Hematopoietic multipotent progenitor cell treated with erythropoietin and hydrocortisone succinate and interleukin-3 and kit ligand, for 4 days (in vitro differentiated cells): ENCODE results near the gene DYSF.
"Not testable (repeated sequence)": the region's sequence is repeated elsewhere in the genome, so short reads cannot be mapped to it uniquely, and the experiment has no call there.

Experiments
- DNase-seq: peaks from one replicate; pipeline ENCODE4 v3.0.0-alpha.2; 2015

Gene DYSF

GRCh38 chr2:71453404-71454220 is at the start of gene DYSF:
Gene DYSF, plus strand, starts transcription at chr2:71453561.
- DNase-seq = peak; percentile 49

- DNase-seq = no peak
These were observed 43.8 kb upstream of the DYSF start for GRCh38 chr2:71409611-71410010.

- no peak for DNase-seq
These were observed 42.7 kb upstream of the DYSF start for GRCh38 chr2:71410696-71411095.

- not testable (repeated sequence) for DNase-seq
These were observed 36.5 kb upstream of the DYSF start for GRCh38 chr2:71416866-71417265.

- peak; percentile 53 for DNase-seq
These were observed 35.8 kb upstream of the DYSF start for GRCh38 chr2:71417300-71418202.

- peak; percentile 12 for DNase-seq
These were observed 34.2 kb upstream of the DYSF start for GRCh38 chr2:71419145-71419544.

- DNase-seq = no peak
These were observed 33.4 kb upstream of the DYSF start for GRCh38 chr2:71419976-71420375.

- no peak for DNase-seq
These were observed 30.6 kb upstream of the DYSF start for GRCh38 chr2:71422786-71423185.

GRCh38 chr2:71423817-71424420 is 29.4 kb upstream of the DYSF start:
- DNase-seq = no peak

- no peak for DNase-seq
These were observed 26.6 kb upstream of the DYSF start for GRCh38 chr2:71426721-71427120.

GRCh38 chr2:71428472-71429383 is 24.6 kb upstream of the DYSF start:
- no peak for DNase-seq

- not testable (repeated sequence) for DNase-seq
These were observed 8.2 kb upstream of the DYSF start for GRCh38 chr2:71445142-71445541.

- no peak for DNase-seq
These were observed 6.9 kb upstream of the DYSF start for GRCh38 chr2:71446505-71446904.

GRCh38 chr2:71449343-71449742 is 4.0 kb upstream of the DYSF start:
- DNase-seq = no peak

- no peak for DNase-seq
These were observed 1.7 kb upstream of the DYSF start for GRCh38 chr2:71451705-71452104.

- DNase-seq = peak; percentile 83
These were observed 796 bp upstream of the DYSF start for GRCh38 chr2:71452565-71452964.

GRCh38 chr2:71454221-71455010 is 1.1 kb downstream of the DYSF start:
- DNase-seq = no peak

- no peak for DNase-seq
These were observed 1.8 kb downstream of the DYSF start for GRCh38 chr2:71455011-71455740.

- DNase-seq = no peak
These were observed 2.6 kb downstream of the DYSF start for GRCh38 chr2:71455741-71456569.

- DNase-seq = no peak
These were observed 3.3 kb downstream of the DYSF start for GRCh38 chr2:71456617-71457016.
